HepG2 (cell line): Measurements from ENCODE around the gene E2F1. TPM values are rescaled to one million over a fixed set of nuclear protein-coding genes. Genes with fewer than 3 reads are reported as not detected.

Experiments
- ATAC-seq: fragments of 200-7000 bp; cut with Tn5 transposase; 3 replicates; pipeline ENCODE4 v1.9.1; 2020; ENCODE audit warnings: mild to moderate bottlenecking, moderate library complexity
- BruUV-seq: library from RNA; stranded (reverse); fragments of 400-500 nt; replicated peaks from 2 replicates; lab custom pipeline; 2021; lab: Mats Ljungman, UMichigan
- CTCF ChIA-PET: fragments of 300-600 bp; formaldehyde crosslinking; extraction: SDS; loops from one replicate; lab custom pipeline; 2021; ENCODE audit warnings: low total read pairs, inconsistent platforms, low intra/inter-chr PET ratio; lab: Yijun Ruan, JAX
- POLR2A ChIA-PET: fragments of 350-600 bp; sonication (Branson Sonifier 250); formaldehyde crosslinking; loops from one replicate; lab custom pipeline; 2020; ENCODE audit warnings: antibody characterized with exemption, inconsistent platforms; lab: Yijun Ruan, JAX
- DNase-seq: peaks from one replicate; pipeline ENCODE4 v3.0.0-alpha.2; 2015; ENCODE audit warnings: low spot score
- FAIRE-seq: peaks from 3 replicates; lab custom pipeline; 2011; peaks lifted over from hg19 to GRCh38; lab: Jason Lieb, UNC
- H2AFZ ChIP-seq: one replicate; pipeline ENCODE4 v1.6.1; 2011; ENCODE audit warnings: low read length, inconsistent platforms
- H3K27ac ChIP-seq: fragments of 300-600 bp; 3 replicates; pipeline ENCODE4 v1.8.0; 2011; ENCODE audit warnings: mixed run types, mild to moderate bottlenecking, mixed read lengths, low read length, inconsistent platforms; ENCODE audit not compliant: insufficient read depth; ENCODE audit errors: extremely low read length
- H3K27me3 ChIP-seq, 2 experiments: fragments of 200-600 bp in 1 of 2; 2 replicates in 1 of 2; 3 replicates in 1 of 2; pipeline versions ENCODE4 v1.6.0 to v1.8.0; 2011; ENCODE audit warnings: low read length in 2 of 2, mild to moderate bottlenecking in 2 of 2, moderate library complexity in 2 of 2, inconsistent platforms in 1 of 2; ENCODE audit not compliant: insufficient read depth in 2 of 2, control insufficient read depth in 1 of 2
- H3K36me3 ChIP-seq, 2 experiments: fragments of 200-600 bp in 1 of 2; replicated peaks in 1 of 2; 2 replicates in 1 of 2; 3 replicates in 1 of 2; pipeline versions ENCODE4 v1.5.1 to v1.8.0; 2011; ENCODE audit warnings: low read length in 2 of 2, inconsistent platforms in 1 of 2; ENCODE audit not compliant: insufficient read depth in 2 of 2, control insufficient read depth in 1 of 2
- H3K4me1 ChIP-seq: 2 replicates; pipeline ENCODE4 v1.5.1; 2012; ENCODE audit warnings: low read length, inconsistent platforms; ENCODE audit not compliant: insufficient read depth
- H3K4me2 ChIP-seq: 2 replicates; pipeline ENCODE4 v1.6.0; 2011; ENCODE audit warnings: low read depth, low read length, inconsistent platforms
- H3K4me3 ChIP-seq, 3 experiments: fragments of 200-600 bp in 1 of 3; sonication (generic), shearing (Covaris generic) in 1 of 3; replicated peaks in 1 of 3; 2 replicates each; pipeline ENCODE4 v1.5.1; 2011 to 2016; ENCODE audit warnings: low read length in 3 of 3, inconsistent platforms in 2 of 3, low read depth in 2 of 3, mild to moderate bottlenecking in 2 of 3, control low read depth in 1 of 3, mixed read lengths in 1 of 3; ENCODE audit not compliant: insufficient read depth in 1 of 3
- H3K79me2 ChIP-seq: one replicate; pipeline ENCODE4 v1.6.1; 2011; ENCODE audit warnings: low read length, inconsistent platforms; ENCODE audit not compliant: insufficient read depth
- H3K9ac ChIP-seq: 2 replicates; pipeline ENCODE4 v1.6.0; 2011; ENCODE audit warnings: mild to moderate bottlenecking, low read depth, low read length, inconsistent platforms; ENCODE audit not compliant: insufficient read depth
- H3K9me3 ChIP-seq: 2 replicates; pipeline ENCODE4 v1.5.1; 2012; ENCODE audit warnings: mild to moderate bottlenecking, low read length
- H4K20me1 ChIP-seq: 2 replicates; pipeline ENCODE4 v1.6.0; 2011; ENCODE audit warnings: inconsistent platforms, mild to moderate bottlenecking, low read length, moderate library complexity; ENCODE audit not compliant: insufficient read depth
- HOXA3 ChIP-seq: sonication (generic); formaldehyde crosslinking; IDR thresholded peaks from 2 replicates; pipeline ENCODE4 v1.5.0; 2020; ENCODE audit warnings: missing genetic modification reagents
- HOXA7 ChIP-seq: sonication (generic); formaldehyde crosslinking; IDR thresholded peaks from 2 replicates; pipeline ENCODE4 v1.8.1; 2022; ENCODE audit warnings: mild to moderate bottlenecking, missing genetic modification reagents, moderate library complexity
- JDP2 ChIP-seq: sonication (generic); formaldehyde crosslinking; IDR thresholded peaks from 2 replicates; pipeline ENCODE4 v1.8.1; 2022; ENCODE audit warnings: missing genetic modification reagents, borderline replicate concordance
- RFXANK ChIP-seq: IDR thresholded peaks from 2 replicates; pipeline ENCODE4 v1.6.1; 2016
- ZFP36L1 ChIP-seq: sonication (generic); formaldehyde crosslinking; IDR thresholded peaks from 2 replicates; pipeline ENCODE4 v1.8.0; 2022; ENCODE audit warnings: mild to moderate bottlenecking, missing genetic modification reagents, moderate library complexity
- ZNF776 ChIP-seq: sonication (generic); formaldehyde crosslinking; IDR thresholded peaks from 2 replicates; pipeline ENCODE4 v1.4.0; 2020; ENCODE audit warnings: mild to moderate bottlenecking, missing genetic modification reagents
- WGBS: methylation state at CpG from one replicate; pipeline ENCODE4 v1.1.6; 2017; ENCODE audit warnings: low lambda C conversion rate; 5-methylcytosine and 5-hydroxymethylcytosine counted together
- in situ Hi-C: cut with HindIII; loops from 2 replicates; pipeline ENCODE4 v1.10.0; 2017; ENCODE audit warnings: low pct_unique_long_range_greater_than_20kb; ENCODE audit not compliant: extremely low pct_ligation_motif_present
- intact Hi-C: fragments of 100-400 bp; cut with micrococcal nuclease; formaldehyde crosslinking; loops from one replicate; pipeline ENCODE4 v1.10.0; 2022; ENCODE audit not compliant: unreplicated experiment
- polyA plus RNA-seq, 8 experiments: library from polyadenylated mRNA; depleted of rRNA in 3 of 8; stranded (reverse) in 7 of 8; unstranded in 1 of 8; fragments of >200 nt; fragmentation: Illumina TruSeq in 4 of 8; extraction: Trizol in 4 of 8; gene quantifications; 2 replicates each; pipeline versions ENCODE4 v1.2.1 to v1.2.3, GENCODE V29; 2011 to 2016; ENCODE audit warnings: low read depth in 4 of 8, missing spikeins in 1 of 8, mixed read lengths in 1 of 8; ENCODE audit not compliant: insufficient read depth in 1 of 8
- total RNA-seq, 5 experiments: library from RNA; depleted of rRNA; stranded (reverse); fragments of >200 nt; fragmentation: Illumina TruSeq; extraction: Trizol; gene quantifications; 2 replicates each; pipeline ENCODE4 v1.2.3, GENCODE V29; 2016; ENCODE audit warnings: low read depth in 1 of 5
- TF ChIP-seq, protein P1 (sequence below): sonication (generic); formaldehyde crosslinking; IDR thresholded peaks from 2 replicates; pipeline ENCODE4 v1.5.1; 2020; ENCODE audit warnings: mild to moderate bottlenecking, missing genetic modification reagents, moderate library complexity
- TF ChIP-seq, protein P2 (sequence below): sonication (generic); formaldehyde crosslinking; IDR thresholded peaks from 2 replicates; pipeline ENCODE4 v1.5.0; 2020; ENCODE audit warnings: missing genetic modification reagents
- TF ChIP-seq, protein P3 (sequence below): sonication (generic); formaldehyde crosslinking; IDR thresholded peaks from 2 replicates; pipeline ENCODE4 v1.4.0; 2020; ENCODE audit warnings: mild to moderate bottlenecking, missing genetic modification reagents
- TF ChIP-seq, protein P4 (sequence below): sonication (generic); formaldehyde crosslinking; IDR thresholded peaks from 2 replicates; pipeline ENCODE4 v1.5.0; 2020; ENCODE audit warnings: mild to moderate bottlenecking, missing genetic modification reagents

The E2F1 gene
- total and polyA plus RNA-seq, 2 of the 13 experiments (the other 11 are each of a cell fraction or from before 2014, with no cell fraction given), result 25.5 to 39.4 TPM

DNA sequence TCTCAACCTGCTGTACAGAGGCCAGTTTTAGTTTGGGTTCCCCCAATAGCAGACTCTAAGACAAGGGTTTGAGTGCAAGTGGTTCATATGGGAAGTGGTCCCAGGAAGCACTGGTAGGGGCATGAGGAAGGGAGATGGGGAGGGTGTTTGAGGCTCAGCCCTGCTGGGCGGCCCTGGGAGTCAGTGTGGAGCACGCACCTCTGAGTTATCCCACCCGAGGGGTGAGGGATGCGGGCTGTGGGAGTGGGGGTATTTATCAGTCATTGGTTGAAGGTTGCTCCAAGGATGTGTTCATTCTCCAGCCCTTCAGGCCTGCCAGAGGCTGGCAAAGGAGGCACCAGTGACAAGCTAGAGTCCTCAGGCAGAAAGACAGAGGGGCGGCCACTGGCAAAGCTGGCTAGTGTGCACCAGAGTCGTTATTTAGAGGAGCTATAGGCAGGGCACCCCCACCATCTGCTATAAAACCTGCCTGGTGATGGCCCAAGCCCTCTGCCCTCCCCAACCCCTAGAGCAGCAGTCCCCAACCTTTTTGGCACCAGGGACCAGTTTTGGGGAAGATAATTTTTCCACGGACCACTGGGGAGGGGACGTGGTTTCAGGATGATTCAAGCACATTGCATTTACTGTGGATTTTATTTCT is 17.4 kb upstream of the E2F1 start:
- CTCF ChIA-PET, result no interaction called here
- Histone ChIP-seq H3K4me3 (no peak overlapping the region), H3K79me2 (no peaks in the 10 kb centered on the region), H2AFZ (no peak overlapping the region), H3K9ac (no peak overlapping the region), H3K36me3 (no peaks in the 10 kb centered on the region), H3K4me1 (peaks cover 47% of the 10 kb centered on the region), H4K20me1 (no peaks in the 10 kb centered on the region), H3K9me3 (no peaks in the 10 kb centered on the region), H3K4me2 (no peak overlapping the region), H3K27me3 (no peaks in the 10 kb centered on the region), H3K27ac (no peak overlapping the region)
- POLR2A ChIA-PET, result interaction anchor here (1.5 kb wide), 1 partner anchor 10 kb away, joined by 6 read pairs; no protein-coding TSS in a partner anchor
- 79% methylated on average over 8 of the region's 8 CpGs for WGBS
- ATAC-seq (no peak), FAIRE-seq (no peak), DNase-seq (no peak)
- in situ Hi-C loops (no loop called here), intact Hi-C loops (loop anchor here (2.0 kb wide), 1 partner anchor 17 kb away; the partner anchor contains the start of gene E2F1)
- no TSS peak for BruUV-seq
- TF ChIP-seq RFXANK (CRISPR knock-in tag) (no peak), ZNF776 (CRISPR knock-in tag) (0 out of 2 replicates have a peak, but pooled peaks have one; percentile 14), HOXA3 (CRISPR knock-in tag) (no peak), HOXA7 (CRISPR knock-in tag) (no peak), ZFP36L1 (CRISPR knock-in tag) (no peak), JDP2 (CRISPR knock-in tag) (no peak)
- TF ChIP-seq, protein P1, sequence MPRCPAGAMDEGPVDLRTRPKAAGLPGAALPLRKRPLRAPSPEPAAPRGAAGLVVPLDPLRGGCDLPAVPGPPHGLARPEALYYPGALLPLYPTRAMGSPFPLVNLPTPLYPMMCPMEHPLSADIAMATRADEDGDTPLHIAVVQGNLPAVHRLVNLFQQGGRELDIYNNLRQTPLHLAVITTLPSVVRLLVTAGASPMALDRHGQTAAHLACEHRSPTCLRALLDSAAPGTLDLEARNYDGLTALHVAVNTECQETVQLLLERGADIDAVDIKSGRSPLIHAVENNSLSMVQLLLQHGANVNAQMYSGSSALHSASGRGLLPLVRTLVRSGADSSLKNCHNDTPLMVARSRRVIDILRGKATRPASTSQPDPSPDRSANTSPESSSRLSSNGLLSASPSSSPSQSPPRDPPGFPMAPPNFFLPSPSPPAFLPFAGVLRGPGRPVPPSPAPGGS (CRISPR knock-in tag), result 0 out of 2 replicates have a peak, but pooled peaks have one; percentile 71
- TF ChIP-seq, protein P2, sequence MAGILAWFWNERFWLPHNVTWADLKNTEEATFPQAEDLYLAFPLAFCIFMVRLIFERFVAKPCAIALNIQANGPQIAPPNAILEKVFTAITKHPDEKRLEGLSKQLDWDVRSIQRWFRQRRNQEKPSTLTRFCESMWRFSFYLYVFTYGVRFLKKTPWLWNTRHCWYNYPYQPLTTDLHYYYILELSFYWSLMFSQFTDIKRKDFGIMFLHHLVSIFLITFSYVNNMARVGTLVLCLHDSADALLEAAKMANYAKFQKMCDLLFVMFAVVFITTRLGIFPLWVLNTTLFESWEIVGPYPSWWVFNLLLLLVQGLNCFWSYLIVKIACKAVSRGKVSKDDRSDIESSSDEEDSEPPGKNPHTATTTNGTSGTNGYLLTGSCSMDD (CRISPR knock-in tag), result no peak
- TF ChIP-seq, protein P3, sequence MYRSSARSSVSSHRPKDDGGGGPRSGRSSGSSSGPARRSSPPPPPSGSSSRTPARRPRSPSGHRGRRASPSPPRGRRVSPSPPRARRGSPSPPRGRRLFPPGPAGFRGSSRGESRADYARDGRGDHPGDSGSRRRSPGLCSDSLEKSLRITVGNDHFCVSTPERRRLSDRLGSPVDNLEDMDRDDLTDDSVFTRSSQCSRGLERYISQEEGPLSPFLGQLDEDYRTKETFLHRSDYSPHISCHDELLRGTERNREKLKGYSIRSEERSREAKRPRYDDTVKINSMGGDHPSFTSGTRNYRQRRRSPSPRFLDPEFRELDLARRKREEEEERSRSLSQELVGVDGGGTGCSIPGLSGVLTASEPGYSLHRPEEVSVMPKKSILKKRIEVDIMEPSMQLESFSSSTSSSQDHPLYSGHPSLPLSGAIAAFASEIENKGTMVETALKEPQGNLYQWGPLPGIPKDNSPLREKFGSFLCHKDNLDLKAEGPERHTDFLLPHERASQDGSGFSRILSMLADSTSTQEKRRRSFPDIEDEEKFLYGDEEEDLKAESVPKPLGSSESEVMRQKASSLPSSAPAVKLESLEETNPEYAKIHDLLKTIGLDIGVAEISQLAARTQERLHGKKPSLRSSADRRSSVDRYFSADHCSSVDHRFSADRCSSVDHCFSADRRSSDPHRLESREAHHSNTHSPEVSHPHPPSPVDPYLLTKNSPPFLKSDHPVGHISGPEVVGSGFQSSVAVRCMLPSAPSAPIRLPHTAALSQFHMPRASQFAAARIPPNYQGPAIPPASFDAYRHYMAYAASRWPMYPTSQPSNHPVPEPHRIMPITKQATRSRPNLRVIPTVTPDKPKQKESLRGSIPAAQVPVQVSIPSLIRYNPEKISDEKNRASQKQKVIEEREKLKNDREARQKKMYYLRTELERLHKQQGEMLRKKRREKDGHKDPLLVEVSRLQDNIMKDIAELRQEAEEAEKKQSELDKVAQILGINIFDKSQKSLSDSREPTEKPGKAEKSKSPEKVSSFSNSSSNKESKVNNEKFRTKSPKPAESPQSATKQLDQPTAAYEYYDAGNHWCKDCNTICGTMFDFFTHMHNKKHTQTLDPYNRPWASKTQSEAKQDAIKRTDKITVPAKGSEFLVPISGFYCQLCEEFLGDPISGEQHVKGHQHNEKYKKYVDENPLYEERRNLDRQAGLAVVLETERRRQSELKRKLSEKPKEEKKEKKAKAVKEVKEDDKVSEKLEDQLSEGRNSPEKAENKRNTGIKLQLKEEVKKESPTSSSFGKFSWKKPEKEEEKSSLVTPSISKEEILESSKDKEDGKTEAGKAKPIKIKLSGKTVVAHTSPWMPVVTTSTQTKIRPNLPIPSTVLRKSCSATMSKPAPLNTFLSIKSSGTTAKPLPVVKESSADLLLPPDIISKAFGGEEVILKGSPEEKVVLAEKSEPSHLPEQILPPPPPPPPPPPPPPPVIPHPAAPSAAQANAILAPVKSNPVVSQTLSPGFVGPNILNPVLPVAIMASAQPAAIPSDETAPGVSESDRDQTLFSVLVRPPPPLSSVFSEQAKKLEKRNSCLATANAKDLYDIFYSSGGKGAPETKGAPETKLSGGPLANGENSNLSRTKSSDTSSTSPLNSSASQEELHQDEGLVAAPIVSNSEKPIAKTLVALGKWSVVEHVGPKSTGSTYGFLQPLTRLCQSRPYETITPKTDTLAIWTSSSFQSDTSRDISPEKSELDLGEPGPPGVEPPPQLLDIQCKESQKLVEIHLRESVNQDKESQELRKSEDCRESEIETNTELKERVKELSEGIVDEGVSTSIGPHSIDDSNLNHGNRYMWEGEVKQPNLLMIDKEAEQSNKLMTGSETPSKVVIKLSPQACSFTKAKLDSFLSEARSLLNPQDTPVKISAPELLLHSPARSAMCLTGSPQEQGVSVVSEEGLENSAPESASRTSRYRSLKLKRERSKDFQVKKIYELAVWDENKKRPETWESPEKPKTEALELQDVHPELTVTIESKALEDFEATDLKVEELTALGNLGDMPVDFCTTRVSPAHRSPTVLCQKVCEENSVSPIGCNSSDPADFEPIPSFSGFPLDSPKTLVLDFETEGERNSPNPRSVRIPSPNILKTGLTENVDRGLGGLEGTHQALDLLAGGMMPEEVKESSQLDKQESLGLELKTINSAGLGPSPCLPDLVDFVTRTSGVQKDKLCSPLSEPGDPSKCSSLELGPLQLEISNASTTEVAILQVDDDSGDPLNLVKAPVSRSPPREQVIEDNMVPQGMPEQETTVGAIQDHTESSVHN, result peak; percentile 57; the same call in 1 of the 2 replicates
- TF ChIP-seq, protein P4, sequence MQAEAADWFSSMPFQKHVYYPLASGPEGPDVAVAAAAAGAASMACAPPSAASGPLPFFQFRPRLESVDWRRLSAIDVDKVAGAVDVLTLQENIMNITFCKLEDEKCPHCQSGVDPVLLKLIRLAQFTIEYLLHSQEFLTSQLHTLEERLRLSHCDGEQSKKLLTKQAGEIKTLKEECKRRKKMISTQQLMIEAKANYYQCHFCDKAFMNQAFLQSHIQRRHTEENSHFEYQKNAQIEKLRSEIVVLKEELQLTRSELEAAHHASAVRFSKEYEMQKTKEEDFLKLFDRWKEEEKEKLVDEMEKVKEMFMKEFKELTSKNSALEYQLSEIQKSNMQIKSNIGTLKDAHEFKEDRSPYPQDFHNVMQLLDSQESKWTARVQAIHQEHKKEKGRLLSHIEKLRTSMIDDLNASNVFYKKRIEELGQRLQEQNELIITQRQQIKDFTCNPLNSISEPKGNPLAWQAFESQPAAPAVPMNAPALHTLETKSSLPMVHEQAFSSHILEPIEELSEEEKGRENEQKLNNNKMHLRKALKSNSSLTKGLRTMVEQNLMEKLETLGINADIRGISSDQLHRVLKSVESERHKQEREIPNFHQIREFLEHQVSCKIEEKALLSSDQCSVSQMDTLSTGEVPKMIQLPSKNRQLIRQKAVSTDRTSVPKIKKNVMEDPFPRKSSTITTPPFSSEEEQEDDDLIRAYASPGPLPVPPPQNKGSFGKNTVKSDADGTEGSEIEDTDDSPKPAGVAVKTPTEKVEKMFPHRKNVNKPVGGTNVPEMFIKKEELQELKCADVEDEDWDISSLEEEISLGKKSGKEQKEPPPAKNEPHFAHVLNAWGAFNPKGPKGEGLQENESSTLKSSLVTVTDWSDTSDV, result no peak
